SU-DHL-6 (cell line): Measurements from ENCODE around the gene UBTD2.
"Not testable (repeated sequence)": the region's sequence is repeated elsewhere in the genome, so short reads cannot be mapped to it uniquely, and the experiment has no call there.

Experiments
- H2AFZ ChIP-seq: fragments of 200-600 bp; sonication (generic); 2 replicates; pipeline ENCODE4 v1.6.1; 2014; ENCODE audit warnings: low read depth, mild to moderate bottlenecking, moderate library complexity, mixed read lengths, antibody characterized with exemption, low read length; ENCODE audit not compliant: severe bottlenecking
- H3F3A ChIP-seq: fragments of 200-600 bp; shearing (Covaris generic); 2 replicates; pipeline ENCODE4 v1.6.0; 2016; ENCODE audit warnings: antibody characterized with exemption, mild to moderate bottlenecking; ENCODE audit not compliant: insufficient read depth
- H3K27ac ChIP-seq: fragments of 200-600 bp; sonication (generic); 2 replicates; pipeline ENCODE4 v1.5.1; 2016; ENCODE audit warnings: low read depth, mild to moderate bottlenecking, low read length, moderate library complexity, mixed read lengths
- H3K27me3 ChIP-seq: fragments of 200-600 bp; sonication (generic), shearing (Covaris generic); 2 replicates; pipeline ENCODE4 v1.6.0; 2014; ENCODE audit warnings: mild to moderate bottlenecking, low read length
- H3K36me3 ChIP-seq: fragments of 200-600 bp; sonication (generic); 2 replicates; pipeline ENCODE4 v1.6.1; 2014; ENCODE audit warnings: mild to moderate bottlenecking, low read length, mixed read lengths
- H3K4me2 ChIP-seq: fragments of 300-600, 200-600 bp; shearing (Covaris generic), sonication (generic); 2 replicates; pipeline ENCODE4 v1.6.0; 2014; ENCODE audit warnings: low read length, low read depth, mild to moderate bottlenecking; ENCODE audit not compliant: poor library complexity, severe bottlenecking
- H3K4me3 ChIP-seq: fragments of 200-600 bp; sonication (generic); 2 replicates; pipeline ENCODE4 v1.5.1; 2014; ENCODE audit warnings: antibody characterized with exemption, low read length, mild to moderate bottlenecking, mixed read lengths; ENCODE audit not compliant: insufficient read depth, poor library complexity, severe bottlenecking
- H3K79me2 ChIP-seq: fragments of 200-600 bp; sonication (generic); 2 replicates; pipeline ENCODE4 v1.6.1; 2014; ENCODE audit warnings: mild to moderate bottlenecking, low read length, moderate library complexity; ENCODE audit not compliant: insufficient read depth
- H3K9ac ChIP-seq: fragments of 200-600 bp; sonication (generic); 2 replicates; pipeline ENCODE4 v1.7.0; 2014; ENCODE audit warnings: mild to moderate bottlenecking, low read length
- H3K9me2 ChIP-seq: fragments of 200-600 bp; sonication (generic); replicated peaks from 2 replicates; pipeline ENCODE4 v1.6.1; 2014; ENCODE audit warnings: low read length; ENCODE audit not compliant: insufficient read depth
- H3K9me3 ChIP-seq: fragments of 200-600 bp; sonication (generic); 2 replicates; pipeline ENCODE4 v1.6.1; 2014; ENCODE audit warnings: low read length, mixed read lengths; ENCODE audit not compliant: insufficient read depth
- H4K20me1 ChIP-seq: fragments of 200-600 bp; sonication (generic); 2 replicates; pipeline ENCODE4 v1.6.1; 2014; ENCODE audit warnings: low read depth, mild to moderate bottlenecking, antibody characterized with exemption, low read length, moderate library complexity, mixed read lengths
- EZH2phosphoT487 ChIP-seq: fragments of 200-600 bp; sonication (generic), shearing (Covaris generic); conservative IDR thresholded peaks from 2 replicates; pipeline ENCODE4 v1.6.1; 2018; ENCODE audit warnings: mild to moderate bottlenecking, antibody characterized with exemption, low read length, moderate library complexity, mixed read lengths
- TF ChIP-seq, protein P1 (sequence below): fragments of 200-600 bp; sonication (generic); IDR thresholded peaks from one replicate; pipeline ENCODE4 v1.5.1; 2017; ENCODE audit warnings: antibody characterized with exemption, mild to moderate bottlenecking, low read length, moderate library complexity; ENCODE audit not compliant: insufficient read depth, poor library complexity, severe bottlenecking

UBTD2 gene

GRCh38 chr5:172283020-172283861, at the start of gene UBTD2:
Gene UBTD2 (minus strand): TSS chr5:172283764. CDS start chr5:172283665, 99 bp downstream.
- Histone ChIP-seq H3K79me2 (peaks cover 51% of the 10 kb centered on the region), H3K4me3 (peak within 1 kb of the TSS; percentile 100), H3K27ac (peak within 1 kb of the TSS; percentile 72), H3K9ac (peak within 1 kb of the TSS; percentile 99), H3K9me3 (no peaks in the 10 kb centered on the region), H3K36me3 (no peaks in the 10 kb centered on the region), H4K20me1 (0 out of 2 replicates have a peak, but pooled peaks cover 7% of the 10 kb centered on the region), H3K27me3 (no peaks in the 10 kb centered on the region), H3F3A (peaks cover 19% of the 10 kb centered on the region; the same call in 1 of the 2 replicates), H3K4me2 (peak within 1 kb of the TSS; percentile 88), H3K9me2 (no peaks in the 10 kb centered on the region), H2AFZ (peak within 1 kb of the TSS; percentile 77)
- TF ChIP-seq, protein P1, sequence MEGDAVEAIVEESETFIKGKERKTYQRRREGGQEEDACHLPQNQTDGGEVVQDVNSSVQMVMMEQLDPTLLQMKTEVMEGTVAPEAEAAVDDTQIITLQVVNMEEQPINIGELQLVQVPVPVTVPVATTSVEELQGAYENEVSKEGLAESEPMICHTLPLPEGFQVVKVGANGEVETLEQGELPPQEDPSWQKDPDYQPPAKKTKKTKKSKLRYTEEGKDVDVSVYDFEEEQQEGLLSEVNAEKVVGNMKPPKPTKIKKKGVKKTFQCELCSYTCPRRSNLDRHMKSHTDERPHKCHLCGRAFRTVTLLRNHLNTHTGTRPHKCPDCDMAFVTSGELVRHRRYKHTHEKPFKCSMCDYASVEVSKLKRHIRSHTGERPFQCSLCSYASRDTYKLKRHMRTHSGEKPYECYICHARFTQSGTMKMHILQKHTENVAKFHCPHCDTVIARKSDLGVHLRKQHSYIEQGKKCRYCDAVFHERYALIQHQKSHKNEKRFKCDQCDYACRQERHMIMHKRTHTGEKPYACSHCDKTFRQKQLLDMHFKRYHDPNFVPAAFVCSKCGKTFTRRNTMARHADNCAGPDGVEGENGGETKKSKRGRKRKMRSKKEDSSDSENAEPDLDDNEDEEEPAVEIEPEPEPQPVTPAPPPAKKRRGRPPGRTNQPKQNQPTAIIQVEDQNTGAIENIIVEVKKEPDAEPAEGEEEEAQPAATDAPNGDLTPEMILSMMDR, result peak; percentile 25
- no peak for TF ChIP-seq EZH2phosphoT487

GRCh38 chr5:172326901-172327300, 43.3 kb upstream of the UBTD2 start:
- not testable (repeated sequence) for H3K4me3 ChIP-seq, H3K4me2 ChIP-seq, H4K20me1 ChIP-seq, H3K36me3 ChIP-seq, H3F3A ChIP-seq, H3K9ac ChIP-seq, H2AFZ ChIP-seq, H3K27ac ChIP-seq, H3K79me2 ChIP-seq, H3K9me2 ChIP-seq, H3K27me3 ChIP-seq, H3K9me3 ChIP-seq

GRCh38 chr5:172325452-172325851, 41.9 kb upstream of the UBTD2 start:
- Histone ChIP-seq H3K4me3 (no peak overlapping the region), H4K20me1 (no peaks in the 10 kb centered on the region), H3K9ac (no peak overlapping the region), H3K27ac (no peak overlapping the region), H3K4me2 (no peak overlapping the region), H3K36me3 (no peaks in the 10 kb centered on the region), H3K9me2 (no peaks in the 10 kb centered on the region), H3K9me3 (no peaks in the 10 kb centered on the region), H3K27me3 (no peaks in the 10 kb centered on the region), H2AFZ (no peak overlapping the region), H3K79me2 (no peaks in the 10 kb centered on the region), H3F3A (no peaks in the 10 kb centered on the region)
- no peak for TF ChIP-seq EZH2phosphoT487
- TF ChIP-seq, protein P1, result no peak
